NCI-H82 treated with DMSO at 0.1 percent for 48 hours (cell line): ENCODE results near the gene HIVEP2.

Experiments
- DNase-seq: peaks from one replicate; lab custom pipeline; 2025; ENCODE audit not compliant: unreplicated experiment; lab: John Stamatoyannopoulos, UW

HIVEP2 gene

DNA sequence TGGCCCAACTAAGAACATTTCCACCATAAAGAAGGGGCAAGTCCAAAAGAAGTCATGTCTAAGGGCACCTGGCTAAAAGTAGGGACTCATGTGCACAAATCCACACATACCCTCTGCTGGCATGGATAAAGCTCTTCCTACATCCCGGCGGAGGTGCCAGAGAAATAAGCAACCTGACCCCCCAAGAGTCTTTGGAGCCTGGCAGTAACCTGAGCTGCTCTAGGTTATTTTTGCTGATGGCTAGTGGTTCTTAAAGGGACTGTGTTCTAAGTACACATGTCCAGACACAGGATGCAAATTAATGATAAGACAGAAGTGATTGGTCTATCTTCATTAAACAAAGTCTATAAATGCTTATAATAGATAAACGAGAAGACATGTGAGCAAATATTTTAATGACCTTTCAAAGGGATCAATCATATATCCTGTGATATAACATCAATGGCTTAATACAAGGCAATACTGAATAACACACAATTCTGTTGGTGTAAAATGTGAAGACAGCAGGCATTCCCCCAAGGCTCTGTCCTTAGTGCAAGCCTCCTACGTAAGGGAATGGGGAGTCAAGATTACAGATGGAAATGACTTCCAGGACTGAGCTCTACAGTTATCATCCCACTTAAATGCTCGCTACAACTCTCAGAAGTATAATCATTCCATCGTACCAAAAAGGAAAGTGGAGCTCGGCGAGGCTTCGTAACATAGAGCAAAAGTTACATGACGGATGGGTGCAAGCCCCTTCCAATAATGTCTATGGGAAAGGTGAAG is 52.5 kb downstream of the HIVEP2 start:
- DNase-seq, result no peak

DNA sequence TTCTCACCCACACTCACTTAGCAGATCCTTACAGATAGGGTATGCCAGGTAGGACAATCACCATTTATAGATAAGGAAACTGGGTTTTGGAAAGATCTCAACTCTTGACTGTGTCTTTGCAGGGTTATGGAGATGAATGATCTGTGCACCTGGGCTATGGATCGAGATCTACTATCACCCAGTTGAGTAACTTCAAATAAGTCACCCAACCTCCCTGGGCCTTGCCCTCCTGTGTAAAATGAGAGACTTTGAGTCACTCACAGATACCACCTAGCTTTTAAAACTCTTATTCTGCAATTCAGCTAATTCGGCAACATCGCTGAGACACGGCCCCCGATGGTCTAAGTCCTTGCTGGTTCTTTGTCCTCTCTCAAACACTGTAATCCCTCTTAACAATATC is 53.5 kb downstream of the HIVEP2 start:
- DNase-seq, result no peak

DNA sequence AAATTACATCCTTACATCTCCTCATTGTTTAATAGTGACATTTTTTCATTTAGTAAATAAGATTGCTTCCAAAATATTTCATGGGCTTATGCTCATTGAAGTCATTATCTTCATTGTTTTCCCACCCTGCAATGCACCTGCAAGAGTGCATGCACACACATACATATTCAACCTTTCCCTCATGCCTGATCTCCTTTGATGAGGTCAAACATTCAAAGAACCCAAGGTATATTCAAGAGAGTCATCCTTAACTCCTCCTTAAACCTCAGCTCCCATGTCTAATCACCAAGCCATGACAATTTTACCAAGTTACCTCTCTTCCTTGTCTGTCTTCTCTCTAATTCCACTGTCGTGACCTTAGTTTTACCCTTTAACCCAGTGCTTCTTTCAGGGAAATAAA is 56.5 kb downstream of the HIVEP2 start:
- no peak for DNase-seq

DNA sequence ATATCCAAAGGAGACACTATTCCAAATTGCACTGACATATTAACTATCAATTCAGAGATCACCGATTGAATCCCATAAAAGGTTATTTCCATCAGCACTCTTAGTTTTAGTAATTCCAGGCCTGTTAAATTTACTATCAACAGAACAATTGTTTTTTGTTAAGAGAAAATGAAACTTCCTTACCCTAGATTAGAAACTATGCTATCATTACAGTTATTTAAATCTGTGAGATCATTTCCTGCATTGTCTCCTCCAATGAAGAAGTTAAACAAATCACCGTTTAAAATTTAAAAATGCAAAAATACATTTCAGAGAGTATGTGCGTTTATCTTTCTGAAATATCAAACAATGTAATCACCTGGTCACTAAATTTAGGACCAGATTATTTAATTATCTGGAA is 57.5 kb downstream of the HIVEP2 start:
- DNase-seq, result no peak

DNA sequence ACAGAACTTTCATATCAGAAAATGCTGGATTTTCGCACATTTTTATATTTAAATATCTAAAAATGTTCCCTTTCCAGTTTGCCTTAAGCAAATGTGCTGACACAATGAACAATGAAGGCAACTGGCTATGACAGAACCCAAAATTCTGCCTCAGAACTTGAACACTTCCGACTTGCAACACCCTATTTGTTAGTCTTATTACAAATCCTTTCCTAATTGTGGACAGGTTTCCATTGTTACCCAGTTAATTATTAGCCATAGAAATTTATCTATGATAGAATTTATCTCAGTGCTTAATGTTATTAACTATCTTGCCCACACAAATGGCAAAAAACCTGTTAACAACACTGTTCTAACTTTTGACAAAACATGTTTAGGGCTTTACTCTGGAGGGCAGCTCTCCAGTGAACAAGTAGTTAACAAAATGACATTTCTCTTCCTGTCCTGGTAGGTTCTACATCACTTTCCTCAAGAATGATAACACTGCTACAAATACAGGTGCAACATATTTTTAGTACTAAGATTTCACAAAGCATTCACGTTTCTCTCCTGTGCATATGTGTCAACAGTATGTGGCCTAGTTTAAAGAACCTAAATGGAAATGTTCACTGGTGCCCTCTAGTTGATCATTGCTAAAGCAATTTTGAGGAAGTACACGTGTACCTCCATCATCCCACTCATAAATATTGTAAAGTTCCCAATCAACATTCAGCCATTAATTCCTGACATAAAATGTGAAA is 58.4 kb downstream of the HIVEP2 start:
- DNase-seq, result no peak

DNA sequence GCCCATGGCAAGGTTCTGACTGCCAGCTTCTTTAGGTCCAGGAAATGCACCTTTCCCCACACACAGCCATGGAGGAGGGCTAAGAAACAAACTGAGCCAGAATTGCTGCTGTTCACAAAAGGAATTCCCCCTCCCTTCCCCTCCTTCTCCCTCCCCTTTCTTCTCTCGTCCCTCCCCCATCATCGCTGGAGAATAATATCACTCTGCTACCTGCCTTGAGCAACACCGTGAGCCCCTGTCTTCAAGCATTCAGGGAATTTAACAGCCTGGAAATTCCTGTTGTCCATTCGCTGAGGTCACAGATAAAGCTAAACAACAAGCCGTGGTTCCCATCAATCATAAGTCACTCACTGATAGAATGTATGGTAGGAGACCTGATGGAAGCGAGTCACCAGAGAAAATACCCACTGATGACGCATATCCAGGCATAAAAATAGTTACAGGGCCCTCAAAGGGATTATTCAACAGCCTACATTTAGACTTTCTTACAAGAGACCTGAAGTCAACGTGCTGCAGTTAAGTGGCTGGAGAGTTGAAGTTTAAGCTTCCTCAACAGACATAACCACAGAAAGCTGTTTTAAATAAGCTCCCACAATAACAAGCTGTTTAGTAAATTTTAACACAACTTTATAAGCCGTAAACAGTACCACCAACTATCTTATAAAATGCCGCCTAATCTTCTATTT is 59.7 kb downstream of the HIVEP2 start:
- no peak for DNase-seq

DNA sequence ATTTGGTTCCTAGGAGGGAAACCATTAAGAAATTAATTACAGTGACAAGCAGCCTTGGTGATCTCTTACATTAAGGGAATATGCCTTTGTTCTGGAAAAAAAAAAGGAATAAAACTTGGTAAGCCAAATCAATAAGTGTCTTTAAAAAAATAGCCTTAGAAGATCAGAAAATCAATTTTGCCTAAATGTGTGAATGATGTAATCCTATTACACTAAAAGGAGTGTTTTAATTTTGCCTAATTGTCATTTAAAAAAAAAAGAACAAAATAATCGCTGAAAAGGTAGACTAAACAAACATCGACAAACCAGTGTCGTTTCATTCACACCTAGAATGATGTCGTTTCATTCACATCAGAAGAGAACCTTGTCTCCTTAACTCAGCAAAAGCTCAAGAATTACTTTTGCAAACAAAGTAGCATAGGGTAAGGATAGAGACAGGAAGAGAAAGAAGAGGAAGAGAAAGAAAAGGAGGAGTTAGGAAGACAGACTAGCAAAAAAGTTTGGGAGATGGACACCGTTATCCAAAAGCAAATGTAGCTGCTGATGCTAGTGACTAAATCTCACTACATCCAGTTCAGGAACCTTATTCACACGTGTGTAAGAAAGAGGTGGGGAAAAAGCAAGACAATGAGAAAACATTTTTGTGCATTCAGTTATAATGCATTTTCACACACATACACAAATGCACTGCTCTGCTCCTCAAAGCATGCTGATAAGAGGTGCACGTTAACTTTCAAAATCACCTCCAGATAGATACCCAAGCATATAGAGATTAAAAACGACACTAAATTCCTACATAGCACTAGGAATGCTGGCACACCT is 60.6 kb downstream of the HIVEP2 start:
- DNase-seq, result no peak

DNA sequence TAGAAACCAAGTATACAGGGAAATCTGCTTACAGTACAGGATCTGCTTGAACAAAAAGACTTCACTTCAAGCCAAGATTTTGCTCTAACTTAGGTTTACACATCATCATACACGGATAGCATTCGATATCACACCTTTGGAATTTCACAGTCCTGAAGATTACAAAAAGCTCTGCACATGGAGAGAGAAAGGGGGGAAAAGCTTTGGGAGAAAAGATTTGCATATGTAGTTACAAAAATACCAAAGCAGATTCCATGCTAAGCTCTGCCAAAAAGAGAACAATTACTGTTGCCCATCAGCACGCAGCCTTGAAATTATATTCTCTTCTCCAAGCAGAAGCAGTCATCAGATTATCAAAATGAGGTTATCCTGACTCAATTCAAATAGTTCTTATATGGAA is 62.0 kb downstream of the HIVEP2 start:
- DNase-seq, result no peak

DNA sequence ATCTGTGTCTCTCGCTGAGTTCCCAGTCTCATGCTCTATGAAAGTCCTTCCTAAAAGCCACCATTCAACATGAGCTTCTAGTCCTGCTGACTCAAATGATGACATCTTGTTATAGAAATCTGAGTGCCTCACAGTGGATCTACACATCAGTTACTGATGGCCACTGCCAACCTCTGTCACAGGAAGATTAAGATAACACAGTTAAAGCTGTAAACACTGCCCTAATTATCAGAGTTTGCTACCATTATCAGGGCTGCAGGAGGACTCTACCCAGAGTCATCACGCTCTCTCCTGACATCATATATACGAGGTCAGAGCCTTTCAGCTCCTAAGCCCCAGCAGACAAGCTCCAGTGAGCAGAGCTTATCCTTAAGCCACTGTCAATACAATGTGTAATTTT is 63.2 kb downstream of the HIVEP2 start:
- peak; percentile 22 for DNase-seq

DNA sequence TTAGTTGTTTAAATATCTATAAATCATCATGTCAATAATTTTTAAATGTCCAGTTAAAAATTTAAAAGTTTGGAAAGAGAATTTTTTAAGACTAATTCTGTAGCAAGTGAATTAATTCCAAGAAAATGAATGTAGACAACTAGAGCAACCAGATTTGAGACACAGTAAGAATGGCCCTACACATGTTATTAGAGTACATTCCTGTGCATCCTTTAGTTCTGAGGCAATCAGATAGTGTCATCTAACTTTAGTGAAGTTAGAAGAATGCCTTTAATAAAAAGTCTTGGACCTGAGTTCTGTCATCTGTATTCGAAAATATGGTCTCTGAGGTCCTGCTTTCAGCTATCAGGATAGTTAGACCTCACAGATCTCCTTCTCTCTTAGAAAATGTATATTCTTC is 63.7 kb downstream of the HIVEP2 start:
- no peak for DNase-seq

DNA sequence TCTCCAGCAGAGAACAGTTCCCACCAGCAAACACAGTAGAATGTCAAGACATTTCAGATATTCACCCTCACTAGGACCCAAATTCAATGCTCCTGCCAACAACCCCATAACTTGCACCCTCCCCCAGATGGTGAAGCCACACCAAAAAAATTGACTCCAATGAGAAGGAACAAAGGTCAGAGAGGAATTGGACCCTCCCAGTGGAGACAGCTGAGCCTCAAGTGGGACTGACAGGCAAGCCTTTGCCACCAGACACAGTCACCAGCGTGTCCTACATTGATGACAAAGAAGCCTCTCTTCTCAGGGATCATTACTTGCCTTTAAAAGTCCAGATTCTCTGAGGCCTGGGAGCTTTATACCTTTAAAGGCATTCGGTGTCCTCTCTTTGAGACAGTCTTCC is 64.8 kb downstream of the HIVEP2 start:
- no peak for DNase-seq

DNA sequence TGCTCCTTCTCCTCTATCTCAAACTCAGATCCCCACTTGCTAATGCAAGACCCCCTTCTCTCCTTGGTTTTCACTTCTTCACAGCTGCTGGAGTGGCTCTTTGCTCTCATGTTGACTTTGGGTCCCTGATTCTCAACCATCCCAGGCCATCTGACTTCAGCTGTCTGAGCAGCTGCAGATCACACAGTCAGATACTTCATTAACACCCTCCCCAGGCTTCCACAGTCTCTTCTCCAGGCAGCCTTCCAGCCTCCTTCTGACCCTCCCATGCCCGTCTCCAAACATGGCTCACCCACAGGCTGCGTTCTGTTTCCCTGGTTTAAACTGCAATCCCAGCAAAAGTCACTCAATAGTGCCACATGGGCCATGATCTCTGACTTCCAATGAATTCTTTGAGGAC is 65.4 kb downstream of the HIVEP2 start:
- no peak for DNase-seq

DNA sequence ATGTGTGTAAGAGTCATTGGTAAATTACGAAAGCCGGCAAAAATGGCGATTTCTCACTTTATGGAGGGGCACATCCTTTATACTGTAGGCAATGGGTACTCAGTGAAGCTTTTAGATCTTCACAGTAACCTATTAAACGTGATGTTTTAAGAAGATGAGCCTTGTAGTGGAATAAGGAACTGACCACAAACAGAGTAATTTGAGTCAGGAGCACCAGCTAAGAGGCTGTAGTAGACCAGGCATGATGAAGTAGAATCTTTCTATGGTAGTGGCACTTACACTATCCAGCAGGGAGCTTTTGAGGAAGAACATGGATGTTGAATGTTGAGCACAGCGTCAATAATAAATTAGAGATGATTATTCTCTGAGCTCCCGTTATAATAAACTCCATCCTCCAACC is 65.9 kb downstream of the HIVEP2 start:
- no peak for DNase-seq

DNA sequence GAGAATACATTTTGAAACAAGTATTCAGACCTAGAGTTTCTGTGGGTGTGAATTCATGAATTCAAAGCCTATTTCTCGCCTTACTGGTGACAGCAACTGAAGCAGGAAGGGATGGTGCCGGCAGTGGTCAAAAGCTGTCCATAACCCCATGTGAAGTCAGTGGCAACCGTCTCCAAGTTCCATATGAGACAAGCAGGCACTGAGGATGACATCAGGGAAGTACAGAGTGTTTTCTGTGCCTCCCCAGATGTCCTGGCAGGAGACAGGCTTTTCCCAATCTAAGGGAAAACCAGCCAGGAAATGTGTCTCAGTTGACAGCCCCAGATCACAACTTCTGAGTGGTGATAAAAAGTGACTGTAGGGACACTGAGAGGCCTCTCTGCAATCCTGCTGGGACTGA is 66.6 kb downstream of the HIVEP2 start:
- no peak for DNase-seq

DNA sequence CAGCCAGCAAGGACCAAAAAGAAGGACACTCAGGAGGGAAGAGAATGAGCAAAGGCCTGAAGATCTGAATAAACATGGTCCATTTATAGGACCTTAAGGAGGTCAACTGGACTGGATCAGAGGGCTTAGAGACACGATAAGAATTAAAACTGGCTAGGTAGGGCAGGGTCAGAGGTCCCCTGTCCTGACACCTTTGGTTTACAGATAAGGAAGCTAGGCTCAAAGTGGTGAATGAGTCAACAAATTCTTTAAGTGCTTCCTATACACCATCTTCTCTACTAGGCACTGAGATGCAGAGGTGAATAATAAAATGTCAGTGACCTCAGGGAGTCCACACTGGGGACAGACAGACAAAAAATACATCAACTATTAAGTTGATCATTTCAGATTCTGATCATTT is 70.3 kb downstream of the HIVEP2 start:
- no peak for DNase-seq

DNA sequence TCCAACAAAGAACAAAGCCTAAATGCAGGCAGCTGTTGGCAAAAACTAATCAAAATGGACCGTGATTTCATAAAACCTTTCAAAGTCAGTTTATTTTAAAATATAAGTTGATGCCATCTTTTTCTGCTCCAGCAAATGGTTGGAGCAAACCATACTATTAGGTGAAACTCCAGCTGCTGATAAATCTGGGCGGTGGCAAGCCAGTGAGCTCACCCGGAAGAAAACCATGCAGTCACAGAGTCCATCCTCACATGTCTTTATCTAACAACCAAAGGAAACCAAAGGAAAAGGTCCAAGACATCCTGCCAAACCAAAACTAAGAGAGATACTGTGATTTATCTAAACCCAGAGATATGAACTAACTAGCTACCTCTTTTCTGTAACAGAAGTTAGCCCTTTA is 72.6 kb downstream of the HIVEP2 start:
- no peak for DNase-seq

DNA sequence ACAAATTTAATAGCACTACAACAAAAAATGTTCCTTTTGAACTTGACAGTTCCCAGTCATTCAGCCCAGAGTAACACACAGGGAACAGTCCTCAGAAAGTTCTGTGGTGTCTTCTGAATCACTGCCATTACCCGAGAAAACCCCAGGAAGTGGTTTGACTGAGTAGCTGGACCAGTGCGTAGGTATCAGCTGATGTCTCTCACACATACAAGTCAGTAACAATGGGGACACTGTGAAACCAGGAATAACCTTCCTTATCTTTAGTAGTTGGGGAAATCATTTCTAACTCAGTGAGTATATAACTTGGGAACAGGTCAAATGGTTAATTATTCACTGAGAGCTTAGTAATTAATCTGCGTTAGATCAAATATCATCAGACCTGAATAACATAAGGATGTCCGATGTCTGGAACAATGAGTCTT is 73.1 kb downstream of the HIVEP2 start:
- no peak for DNase-seq

DNA sequence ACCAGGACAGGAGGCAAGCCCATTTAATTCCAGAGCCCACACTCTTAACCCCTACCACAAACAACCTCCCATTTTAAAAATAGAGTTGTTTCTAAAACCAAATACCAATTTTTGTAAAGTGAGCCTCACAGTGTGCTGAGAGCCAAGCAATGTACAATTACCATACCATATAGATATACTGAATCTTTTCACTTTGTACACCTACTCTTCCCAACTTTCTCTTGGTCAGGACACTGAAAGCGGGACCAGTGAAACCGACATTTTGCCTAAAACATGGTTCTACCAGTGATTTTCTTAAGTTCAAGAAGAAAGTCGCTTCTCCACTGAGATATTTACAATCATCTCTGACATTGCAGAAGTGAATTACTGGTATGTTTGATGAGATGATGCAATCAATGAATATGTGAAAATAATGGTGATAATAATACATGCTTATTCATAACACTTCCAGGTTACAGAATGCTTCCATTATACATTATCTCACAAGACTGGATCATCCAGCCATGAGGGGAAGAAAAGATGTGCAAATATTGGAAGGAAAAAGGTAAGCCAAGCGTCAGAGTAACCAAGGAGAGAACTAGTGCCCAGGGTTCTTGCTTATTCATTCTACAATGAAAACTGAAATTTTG is 74.1 kb downstream of the HIVEP2 start:
- no peak for DNase-seq

DNA sequence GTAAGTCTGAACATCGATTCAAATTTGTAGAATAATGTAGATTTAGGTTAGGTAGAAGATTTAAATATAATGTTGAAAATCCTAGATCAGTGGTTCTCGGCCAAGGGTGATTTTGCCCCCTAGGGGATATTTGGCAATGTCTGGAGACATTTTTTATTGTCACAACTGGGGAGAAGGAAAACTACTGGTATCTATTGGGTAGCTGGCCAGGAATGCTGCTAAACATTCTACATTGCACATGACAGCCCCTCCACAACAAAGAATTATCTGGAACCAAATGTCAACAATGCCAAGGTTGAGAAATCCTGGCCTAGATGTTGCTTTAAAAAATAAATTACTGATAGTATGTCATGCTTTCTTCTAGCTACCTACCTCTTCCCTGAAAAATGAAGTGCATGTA is 76.1 kb downstream of the HIVEP2 start:
- DNase-seq, result no peak

DNA sequence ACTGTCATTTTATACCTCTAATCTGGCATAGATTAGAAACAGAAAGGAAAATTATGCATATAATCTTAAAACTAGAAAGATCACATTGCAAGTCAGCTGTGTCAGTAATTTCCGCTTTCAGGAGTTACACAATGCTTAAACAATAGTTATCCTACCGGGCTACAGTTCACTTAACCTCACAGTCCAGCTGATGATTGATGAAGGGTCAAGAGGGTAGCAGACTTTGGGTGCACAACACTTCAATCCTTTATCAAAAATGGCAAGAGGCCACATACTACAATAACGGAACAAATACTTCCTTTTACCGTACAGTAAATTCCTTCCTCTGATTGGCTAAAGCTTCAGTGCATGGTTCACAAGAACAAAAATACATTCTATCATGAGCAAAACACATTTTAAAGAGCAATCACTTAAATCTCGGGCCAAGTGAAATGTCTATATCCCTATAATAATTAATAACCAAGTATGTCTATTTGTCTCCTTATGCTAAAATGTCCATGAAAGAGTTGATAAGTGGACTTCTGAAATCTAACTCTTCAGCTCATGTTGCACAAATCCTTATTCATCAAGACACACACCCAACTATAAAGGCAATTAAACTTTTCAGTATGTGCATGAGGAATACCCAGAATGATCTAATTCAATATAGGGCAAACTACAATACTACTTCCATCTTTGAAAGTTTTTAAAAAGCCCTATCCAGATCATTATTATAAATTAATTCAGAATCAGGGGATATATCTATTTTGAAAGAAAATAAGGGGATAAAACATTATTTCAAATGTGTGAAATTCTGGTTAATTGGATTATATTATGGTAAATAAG is 76.8 kb downstream of the HIVEP2 start:
- no peak for DNase-seq
